K562 (cell line): ENCODE data around the gene KLKB1. TPM values are rescaled to one million over a fixed set of nuclear protein-coding genes. Genes with fewer than 3 reads are reported as not detected.

Experiments
- BCL6 ChIP-seq: fragments of 250-450 bp; sonication (Bioruptor Pico); IDR thresholded peaks from 2 replicates; pipeline ENCODE4 v1.4.0; 2020
- GTF2B ChIP-seq: IDR thresholded peaks from 2 replicates; pipeline ENCODE4 v1.6.1; 2011; ENCODE audit not compliant: insufficient read length; ENCODE audit errors: extremely low read depth
- ZBTB40 ChIP-seq, 2 experiments: fragments of 450-650 bp in 1 of 2; sonication (generic) in 1 of 2; formaldehyde crosslinking in 1 of 2; IDR thresholded peaks; 2 replicates each; pipeline versions ENCODE4 v1.7.1 to v1.9.0; 2016 to 2022; ENCODE audit warnings: inconsistent platforms in 1 of 2, mild to moderate bottlenecking in 1 of 2, missing genetic modification reagents in 1 of 2
- polyA plus RNA-seq, 8 experiments: library from polyadenylated mRNA; depleted of rRNA in 4 of 8; stranded (reverse) in 5 of 8; unstranded in 3 of 8; fragments of >200 nt; fragmentation: Nextera tagmentation in 2 of 8; fragmentation: Illumina TruSeq in 1 of 8; extraction: Ambion mirVana in 2 of 8; extraction: Trizol in 1 of 8; gene quantifications; 2 replicates each; pipeline versions ENCODE4 v1.2.1 to v1.2.3, GENCODE V29; 2011 to 2014; ENCODE audit warnings: inconsistent platforms in 1 of 8, missing spikeins in 1 of 8
- total RNA-seq, 7 experiments: library from RNA; depleted of rRNA in 6 of 7; stranded (reverse); fragments of >200 nt in 6 of 7; fragmentation: Illumina TruSeq in 2 of 7; extraction: Trizol in 2 of 7; gene quantifications; 2 replicates each; pipeline versions ENCODE4 v1.2.1 to v1.2.3, GENCODE V29; 2011 to 2021; ENCODE audit warnings: low replicate concordance in 1 of 7

The KLKB1 gene
- total and polyA plus RNA-seq, 9 of the 15 experiments (the other 6 are each of a cell fraction or from before 2014, with no cell fraction given) = 0.27 TPM; not detected in 8

- TF ChIP-seq ZBTB40 (IDR thresholded peaks at IDR 0.05) (peak; percentile 92), ZBTB40 (CRISPR knock-in tag; IDR thresholded peaks at IDR 0.05) (peak; percentile 79), GTF2B (no peak), BCL6 (no peak)
Measured at GRCh38 chr4:186217733-186218293, 9.5 kb upstream of the KLKB1 start (continued).
